LNCAP (cell line): ENCODE results near the gene STK40.

Experiments used
- TF ChIP-seq, protein P1 (sequence below): fragments of 450-650 bp; IDR thresholded peaks from 2 replicates; pipeline ENCODE4 v1.5.1; 2017; ENCODE audit warnings: mild to moderate bottlenecking

The STK40 gene

DNA sequence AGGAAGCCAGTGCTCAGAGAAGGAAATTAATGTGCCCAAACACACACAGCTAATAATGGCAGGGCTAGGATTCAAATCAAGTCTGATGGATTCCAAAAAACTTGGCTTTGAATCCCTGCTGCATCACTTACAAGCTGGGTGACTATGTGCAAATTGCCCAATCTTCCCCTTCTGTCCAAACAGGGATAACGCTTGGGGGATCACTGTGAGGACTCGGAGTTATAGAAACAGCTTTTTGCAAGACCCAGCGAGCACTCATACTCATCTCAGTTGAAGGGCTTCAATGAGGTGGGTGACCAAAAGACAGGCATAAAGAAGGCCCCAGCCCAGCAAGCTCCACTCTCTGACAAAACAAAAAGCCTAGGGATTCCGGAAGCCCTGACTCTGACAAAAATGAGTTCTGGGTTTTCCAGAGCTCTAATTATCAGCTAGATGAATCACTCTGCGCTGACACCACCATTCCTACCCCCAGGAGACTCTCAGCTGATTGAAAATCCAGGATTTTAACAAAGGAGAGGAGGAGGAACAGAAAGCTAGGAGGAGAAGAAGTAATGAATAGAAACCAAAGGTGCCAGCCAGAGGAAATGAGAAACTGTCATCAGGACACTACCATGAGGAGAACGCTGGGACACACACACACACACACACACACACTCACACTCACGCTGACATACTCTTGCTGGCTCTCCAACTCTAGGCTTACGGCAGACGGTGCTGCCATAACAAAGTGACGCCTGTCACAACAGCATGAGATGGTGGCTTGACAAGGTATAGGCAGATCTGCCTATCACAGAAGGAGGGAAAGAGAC, 1.6 kb upstream of the STK40 start:
- TF ChIP-seq, protein P1, sequence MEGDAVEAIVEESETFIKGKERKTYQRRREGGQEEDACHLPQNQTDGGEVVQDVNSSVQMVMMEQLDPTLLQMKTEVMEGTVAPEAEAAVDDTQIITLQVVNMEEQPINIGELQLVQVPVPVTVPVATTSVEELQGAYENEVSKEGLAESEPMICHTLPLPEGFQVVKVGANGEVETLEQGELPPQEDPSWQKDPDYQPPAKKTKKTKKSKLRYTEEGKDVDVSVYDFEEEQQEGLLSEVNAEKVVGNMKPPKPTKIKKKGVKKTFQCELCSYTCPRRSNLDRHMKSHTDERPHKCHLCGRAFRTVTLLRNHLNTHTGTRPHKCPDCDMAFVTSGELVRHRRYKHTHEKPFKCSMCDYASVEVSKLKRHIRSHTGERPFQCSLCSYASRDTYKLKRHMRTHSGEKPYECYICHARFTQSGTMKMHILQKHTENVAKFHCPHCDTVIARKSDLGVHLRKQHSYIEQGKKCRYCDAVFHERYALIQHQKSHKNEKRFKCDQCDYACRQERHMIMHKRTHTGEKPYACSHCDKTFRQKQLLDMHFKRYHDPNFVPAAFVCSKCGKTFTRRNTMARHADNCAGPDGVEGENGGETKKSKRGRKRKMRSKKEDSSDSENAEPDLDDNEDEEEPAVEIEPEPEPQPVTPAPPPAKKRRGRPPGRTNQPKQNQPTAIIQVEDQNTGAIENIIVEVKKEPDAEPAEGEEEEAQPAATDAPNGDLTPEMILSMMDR = no peak

DNA sequence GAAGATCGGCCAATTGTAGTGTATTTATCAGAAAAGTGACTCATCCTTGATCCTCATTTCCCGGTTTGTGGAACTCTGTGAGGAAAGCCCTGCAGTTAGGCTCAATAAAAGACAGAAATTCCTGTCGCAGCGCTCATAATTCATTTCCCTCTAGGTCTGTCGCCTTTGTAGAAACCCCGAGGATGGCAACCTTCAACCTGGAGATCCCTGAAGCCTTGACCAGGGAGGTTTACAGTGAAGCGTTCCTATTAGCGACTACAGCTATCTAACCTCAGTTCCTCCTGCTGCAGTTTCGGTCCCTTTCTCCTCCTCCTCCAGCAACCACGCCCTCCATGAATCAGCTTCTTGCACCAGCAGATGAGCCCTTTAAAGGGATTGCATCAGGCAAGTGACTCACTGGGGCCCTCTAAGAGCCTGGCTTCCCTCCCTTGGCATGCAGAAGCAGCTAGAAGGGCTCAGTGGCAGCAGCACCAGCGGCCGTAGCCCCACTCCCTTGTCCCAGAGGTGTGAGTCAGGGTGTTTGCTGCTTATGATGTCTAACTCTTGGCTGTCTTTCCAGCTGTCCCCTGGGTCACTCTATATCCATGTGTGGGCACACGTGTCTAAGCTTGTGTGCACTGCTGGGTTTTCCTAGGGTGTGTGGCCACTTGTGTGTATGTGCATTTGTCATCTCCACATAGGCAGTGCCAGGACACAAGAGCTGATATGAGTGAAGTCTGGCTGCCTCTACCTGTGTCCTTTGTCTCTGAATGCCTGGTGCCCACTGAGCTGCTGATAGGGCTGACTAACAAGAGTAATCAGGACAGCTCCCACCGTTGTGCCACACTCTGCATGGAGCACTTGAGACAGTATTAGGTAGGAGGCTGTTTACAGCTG, 779 bp upstream of the STK40 start:
- TF ChIP-seq, protein P1 = no peak; the same call in 1 of the 2 replicates

DNA sequence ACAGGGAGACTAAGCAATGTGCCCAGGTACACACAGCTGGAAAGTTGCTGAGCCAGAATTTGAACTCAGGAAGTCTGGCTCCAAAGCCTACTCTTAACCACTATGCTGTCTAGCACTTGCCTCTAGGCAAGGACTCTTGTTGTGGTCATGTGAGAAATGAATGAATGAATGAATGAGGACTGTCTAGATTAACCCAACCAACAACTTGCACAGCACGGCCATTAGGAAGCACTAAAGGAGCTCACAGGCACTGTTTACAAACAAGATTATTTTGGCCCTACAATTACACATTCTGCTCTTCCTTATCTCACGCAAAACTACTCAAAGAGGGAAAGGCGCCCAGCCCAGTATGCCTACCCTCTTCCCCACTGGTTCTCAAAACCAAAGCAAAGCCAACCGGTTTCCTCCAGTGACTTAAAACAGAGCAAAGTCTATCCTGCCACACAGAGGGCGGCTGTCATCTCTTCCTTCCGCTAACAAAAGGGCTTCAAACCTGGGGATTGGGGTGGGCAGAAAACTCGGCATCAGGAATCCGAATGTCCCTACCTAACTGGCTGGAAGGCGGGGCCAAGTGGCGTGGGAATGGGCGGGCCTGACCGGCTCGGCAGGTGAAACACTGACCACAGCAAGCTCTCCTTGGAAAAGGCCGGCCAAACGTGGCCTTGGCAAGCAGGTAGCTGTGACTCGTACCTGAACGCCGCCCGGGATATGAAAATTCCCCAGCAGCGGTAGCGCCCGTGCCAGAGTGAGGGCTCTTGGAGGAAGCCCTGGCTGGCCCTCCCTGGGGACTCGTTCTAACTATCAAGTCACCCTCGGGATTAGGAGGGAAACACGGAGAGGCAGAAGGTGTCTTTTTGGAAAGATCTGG, 948 bp downstream of the STK40 start:
- TF ChIP-seq, protein P1 = no peak

DNA sequence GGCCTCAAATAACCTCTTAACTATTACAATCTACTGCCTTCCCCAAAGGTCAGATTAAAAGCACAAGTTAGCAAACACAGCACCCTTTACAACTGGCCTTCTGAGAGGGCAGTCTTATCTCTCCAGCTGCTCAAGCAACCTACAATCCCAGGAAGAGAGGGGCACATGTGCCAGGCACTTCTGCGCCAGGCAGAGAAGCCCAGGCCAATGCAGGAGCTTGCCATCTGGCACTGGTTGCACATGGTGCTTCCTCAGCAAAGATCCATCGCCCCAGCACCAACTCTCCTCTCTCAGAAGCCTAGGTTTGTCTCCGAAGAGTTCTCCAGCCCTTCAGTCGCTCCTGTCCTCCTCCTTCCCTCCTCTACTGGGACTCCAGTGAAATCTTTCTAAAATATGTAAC, 2.5 kb downstream of the STK40 start:
- TF ChIP-seq, protein P1 = no peak

DNA sequence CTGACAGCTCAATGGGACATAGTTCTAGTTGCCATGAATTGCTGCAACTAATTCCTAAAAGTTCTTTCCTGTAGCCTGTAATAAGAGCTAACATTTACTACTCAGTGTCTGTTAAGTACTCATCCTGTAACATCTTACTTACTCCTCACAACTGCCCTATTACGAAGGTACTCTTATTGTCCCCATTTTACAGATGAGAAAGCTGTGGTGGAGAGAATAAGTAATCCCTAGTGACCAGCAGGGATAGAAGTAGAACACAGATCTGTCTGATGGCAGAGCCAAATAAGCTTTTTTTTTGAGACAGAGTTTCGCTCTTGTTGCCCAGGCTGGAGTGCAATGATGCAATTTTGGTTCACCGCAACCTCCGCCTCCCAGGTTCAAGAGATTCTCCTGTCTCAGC, 3.1 kb downstream of the STK40 start:
- TF ChIP-seq, protein P1 = no peak

DNA sequence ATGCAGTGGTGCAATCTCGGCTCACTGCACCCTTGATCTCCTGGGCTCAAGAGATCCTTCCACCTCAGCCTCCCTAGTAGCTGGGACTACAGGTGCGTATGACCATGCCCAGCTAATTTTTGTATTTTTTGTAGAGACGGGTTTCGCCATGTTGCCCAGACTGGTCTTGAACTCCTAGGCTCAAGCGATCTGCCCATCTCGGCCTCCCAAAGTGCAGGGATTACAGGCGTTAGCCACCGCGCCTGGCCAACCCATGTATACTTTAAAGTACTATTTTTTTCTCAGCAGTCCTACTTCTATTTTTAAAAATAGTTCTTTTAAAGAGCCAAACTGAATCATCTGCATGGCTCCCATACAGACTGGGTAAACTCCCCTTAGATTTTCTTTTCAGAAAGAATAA, 3.5 kb downstream of the STK40 start:
- TF ChIP-seq, protein P1 = no peak

DNA sequence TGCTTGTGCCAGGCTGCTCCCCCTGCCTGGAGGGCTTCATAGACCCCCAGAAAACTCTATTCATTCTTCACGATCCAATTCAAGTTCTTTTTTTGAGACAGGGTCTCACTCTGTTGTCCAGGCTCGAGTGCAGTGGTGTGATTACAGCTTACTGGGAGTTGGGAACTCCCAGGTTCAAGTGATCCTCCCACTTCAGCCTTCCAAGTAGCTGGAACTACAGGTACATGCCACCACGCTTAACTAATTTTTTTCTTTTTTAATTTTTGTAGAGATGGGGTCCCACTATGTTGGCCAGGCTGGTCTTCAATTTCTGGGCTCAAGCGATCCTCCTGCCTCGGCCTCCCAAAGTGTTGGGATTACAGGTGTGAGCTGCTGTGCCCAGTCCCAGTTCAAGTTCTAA, 4.3 kb downstream of the STK40 start:
- TF ChIP-seq, protein P1 = no peak
